H1 (cell line): ENCODE results near the gene C17orf113. TPM values are rescaled to one million over a fixed set of nuclear protein-coding genes. Genes with fewer than 3 reads are reported as not detected.

ENCODE experiments used
- CTCF ChIA-PET: fragments of 300-600 bp; sonication (Branson Sonifier 250); formaldehyde crosslinking; loops from one replicate; lab custom pipeline; 2021; ENCODE audit not compliant: partially characterized antibody; lab: Charles Lee
- POLR2A ChIA-PET: fragments of 300-600 bp; sonication (Branson Sonifier 250); formaldehyde crosslinking; loops from one replicate; lab custom pipeline; 2021; ENCODE audit warnings: inconsistent platforms; ENCODE audit not compliant: partially characterized antibody; lab: Charles Lee
- DNase-seq, 2 experiments: peaks; one replicate each; pipeline versions ENCODE4 v3.0.0 to v3.0.0-alpha.2; 2010 to 2022; ENCODE audit warnings: low spot score in 2 of 2, low read depth in 1 of 2, mixed read lengths in 1 of 2
- FAIRE-seq: peaks from 2 replicates; lab custom pipeline; 2011; peaks lifted over from hg19 to GRCh38; lab: Jason Lieb, UNC
- H2AFZ ChIP-seq: 2 replicates; pipeline ENCODE4 v1.8.1; 2012; ENCODE audit warnings: low read length, inconsistent platforms
- H2AK5ac ChIP-seq: 2 replicates; pipeline ENCODE4 v1.6.1; 2013; ENCODE audit warnings: low read depth, low read length
- H2BK120ac ChIP-seq: replicated peaks from 2 replicates; pipeline ENCODE3; 2013; ENCODE audit warnings: low read depth, low read length, inconsistent platforms
- H2BK12ac ChIP-seq: 2 replicates; pipeline ENCODE4 v1.6.1; 2013; ENCODE audit warnings: low read depth, low read length
- H2BK15ac ChIP-seq: 2 replicates; pipeline ENCODE4 v1.6.1; 2013; ENCODE audit warnings: low read length
- H2BK20ac ChIP-seq: 2 replicates; pipeline ENCODE4 v1.6.1; 2013; ENCODE audit warnings: low read length
- H2BK5ac ChIP-seq: 2 replicates; pipeline ENCODE4 v1.6.1; 2013; ENCODE audit warnings: low read depth, low read length
- H3K14ac ChIP-seq: 2 replicates; pipeline ENCODE4 v1.6.1; 2013; ENCODE audit warnings: inconsistent platforms; ENCODE audit not compliant: insufficient read length
- H3K18ac ChIP-seq: 2 replicates; pipeline ENCODE4 v1.6.1; 2013; ENCODE audit warnings: low read length; ENCODE audit errors: extremely low read depth
- H3K23ac ChIP-seq: 2 replicates; pipeline ENCODE4 v1.6.1; 2013; ENCODE audit warnings: inconsistent platforms; ENCODE audit not compliant: insufficient read length
- H3K23me2 ChIP-seq: 2 replicates; pipeline ENCODE4 v1.6.1; 2013; ENCODE audit warnings: low read depth, low read length
- H3K27ac ChIP-seq: 2 replicates; pipeline ENCODE4 v1.6.1; 2011; ENCODE audit warnings: low read depth, low read length, inconsistent platforms
- H3K27me3 ChIP-seq, 4 experiments: replicated peaks in 1 of 4; 1 replicate in 1 of 4; 2 replicates in 3 of 4; pipeline versions ENCODE4 v1.6.1 to v1.8.1; 2011 to 2013; ENCODE audit warnings: low read length in 3 of 4, mild to moderate bottlenecking in 3 of 4, inconsistent platforms in 2 of 4, mixed read lengths in 2 of 4, moderate library complexity in 1 of 4; ENCODE audit not compliant: control insufficient read depth in 3 of 4, insufficient read depth in 3 of 4; ENCODE audit errors: extremely low read depth in 1 of 4
- H3K36me3 ChIP-seq, 4 experiments: 2 replicates each; pipeline versions ENCODE4 v1.6.1 to v1.8.1; 2011 to 2013; ENCODE audit warnings: mild to moderate bottlenecking in 4 of 4, low read length in 3 of 4, moderate library complexity in 2 of 4, control low read depth in 1 of 4, inconsistent platforms in 1 of 4; ENCODE audit not compliant: insufficient read depth in 4 of 4, control insufficient read depth in 2 of 4
- H3K4ac ChIP-seq: replicated peaks from 2 replicates; pipeline ENCODE3; 2013; ENCODE audit warnings: low read length, low read depth, mixed read lengths, inconsistent platforms; ENCODE audit not compliant: insufficient read length
- H3K4me1 ChIP-seq, 4 experiments: replicated peaks in 1 of 4; 1 replicate in 1 of 4; 2 replicates in 3 of 4; pipeline versions ENCODE4 v1.6.1 to v1.8.1; 2011 to 2013; ENCODE audit warnings: low read length in 3 of 4, inconsistent platforms in 2 of 4, mixed read lengths in 1 of 4; ENCODE audit not compliant: insufficient read depth in 4 of 4, control insufficient read depth in 3 of 4
- H3K4me2 ChIP-seq, 2 experiments: 2 replicates each; pipeline versions ENCODE4 v1.6.1 to v1.8.1; 2011 to 2013; ENCODE audit warnings: low read depth in 2 of 2, low read length in 2 of 2, control low read depth in 1 of 2, inconsistent platforms in 1 of 2, mild to moderate bottlenecking in 1 of 2; ENCODE audit not compliant: insufficient read depth in 1 of 2
- H3K4me3 ChIP-seq, 4 experiments: fragments of 200-600, 300-600 bp in 1 of 4; sonication (generic), shearing (Covaris generic), sonication (Bioruptor Twin) in 1 of 4; 2 replicates each; pipeline versions ENCODE4 v1.5.1 to v1.8.1; 2011 to 2016; ENCODE audit warnings: low read length in 4 of 4, low read depth in 3 of 4, control low read depth in 2 of 4, inconsistent platforms in 2 of 4, mild to moderate bottlenecking in 2 of 4, mixed read lengths in 1 of 4, moderate library complexity in 1 of 4; ENCODE audit not compliant: insufficient read depth in 2 of 4; ENCODE audit errors: extremely low read depth in 1 of 4
- H3K56ac ChIP-seq: replicated peaks from 2 replicates; pipeline ENCODE3; 2013; ENCODE audit warnings: low read depth, mild to moderate bottlenecking, mixed read lengths, low read length, inconsistent platforms; ENCODE audit not compliant: insufficient read length
- H3K79me1 ChIP-seq: 2 replicates; pipeline ENCODE4 v1.6.1; 2013; ENCODE audit warnings: low read depth, low read length, control low read depth
- H3K79me2 ChIP-seq, 2 experiments: 2 replicates each; pipeline versions ENCODE4 v1.6.1 to v1.8.1; 2012 to 2013; ENCODE audit warnings: low read length in 2 of 2, mild to moderate bottlenecking in 2 of 2, inconsistent platforms in 1 of 2; ENCODE audit not compliant: insufficient read depth in 2 of 2, control insufficient read depth in 1 of 2
- H3K9ac ChIP-seq, 4 experiments: replicated peaks in 1 of 4; 1 replicate in 1 of 4; 2 replicates in 3 of 4; pipeline versions ENCODE4 v1.6.1 to v1.8.1; 2011 to 2013; ENCODE audit warnings: low read depth in 3 of 4, low read length in 3 of 4, control low read depth in 2 of 4, mild to moderate bottlenecking in 2 of 4, moderate library complexity in 2 of 4, inconsistent platforms in 1 of 4; ENCODE audit errors: extremely low read depth in 1 of 4
- H3K9me3 ChIP-seq, 2 experiments: 2 replicates each; pipeline versions ENCODE4 v1.6.1 to v1.8.1; 2012 to 2013; ENCODE audit warnings: mild to moderate bottlenecking in 2 of 2, moderate library complexity in 2 of 2, control low read depth in 1 of 2, inconsistent platforms in 1 of 2, low read depth in 1 of 2, low read length in 1 of 2, mixed read lengths in 1 of 2; ENCODE audit not compliant: insufficient read depth in 2 of 2
- H4K20me1 ChIP-seq, 2 experiments: replicated peaks in 1 of 2; 2 replicates each; pipeline versions ENCODE3 to v1.8.1; 2011 to 2013; ENCODE audit warnings: inconsistent platforms in 2 of 2, low read length in 2 of 2, mild to moderate bottlenecking in 1 of 2; ENCODE audit not compliant: insufficient read depth in 2 of 2, control insufficient read depth in 1 of 2
- H4K5ac ChIP-seq: 2 replicates; pipeline ENCODE4 v1.6.1; 2013; ENCODE audit warnings: low read length, low read depth, mixed read lengths, inconsistent platforms; ENCODE audit not compliant: insufficient read length
- H4K8ac ChIP-seq: 2 replicates; pipeline ENCODE4 v1.8.0; 2013; ENCODE audit warnings: mild to moderate bottlenecking, moderate library complexity, low read length, inconsistent platforms; ENCODE audit not compliant: insufficient read depth; ENCODE audit errors: extremely low read depth
- H4K91ac ChIP-seq: replicated peaks from 2 replicates; pipeline ENCODE3; 2013; ENCODE audit warnings: low read length, mixed read lengths, inconsistent platforms; ENCODE audit not compliant: insufficient read length
- ASH2L ChIP-seq: fragments of 200-600, 300-600 bp; sonication (generic); IDR thresholded peaks from one replicate; pipeline ENCODE4 v1.7.1; 2017; ENCODE audit warnings: low read length
- CBX8 ChIP-seq: fragments of 300-800, 300-1000 bp; sonication (generic); IDR thresholded peaks from 2 replicates; pipeline ENCODE4 v1.7.1; 2016; ENCODE audit warnings: low read depth, low read length, borderline replicate concordance
- CEBPB ChIP-seq: IDR thresholded peaks from 2 replicates; pipeline ENCODE4 v1.6.1; 2012; ENCODE audit warnings: low read depth, low read length
- CHD2 ChIP-seq: IDR thresholded peaks from 2 replicates; pipeline ENCODE4 v1.6.1; 2012; ENCODE audit warnings: low read length, improper control_type of control experiment
- CREB1 ChIP-seq: IDR thresholded peaks from 2 replicates; pipeline ENCODE4 v1.6.1; 2012; ENCODE audit warnings: inconsistent platforms
- GTF2F1 ChIP-seq: IDR thresholded peaks from 2 replicates; pipeline ENCODE4 v1.6.1; 2012; ENCODE audit warnings: low read depth, low read length, improper control_type of control experiment, borderline replicate concordance
- KDM1A ChIP-seq: fragments of 200-600, 300-600 bp; sonication (generic); IDR thresholded peaks from 2 replicates; pipeline ENCODE4 v1.7.1; 2016; ENCODE audit warnings: mild to moderate bottlenecking, low read length, borderline replicate concordance
- MAX ChIP-seq: IDR thresholded peaks from 2 replicates; pipeline ENCODE4 v1.6.1; 2012; ENCODE audit warnings: inconsistent platforms
- POLR2AphosphoS5 ChIP-seq: IDR thresholded peaks from 2 replicates; pipeline ENCODE4 v1.6.1; 2011; ENCODE audit warnings: low read depth, low read length
- RAD21 ChIP-seq, 2 experiments: IDR thresholded peaks in 1 of 2; conservative IDR thresholded peaks in 1 of 2; 2 replicates each; pipeline ENCODE4 v1.6.1; 2011; ENCODE audit warnings: low read depth in 2 of 2, low read length in 2 of 2, improper control_type of control experiment in 1 of 2, inconsistent platforms in 1 of 2, mild to moderate bottlenecking in 1 of 2, moderate library complexity in 1 of 2
- SP2 ChIP-seq: IDR thresholded peaks from 2 replicates; pipeline ENCODE4 v1.6.1; 2012; ENCODE audit warnings: mild to moderate bottlenecking, low read length, inconsistent platforms
- SP4 ChIP-seq: IDR thresholded peaks from 2 replicates; pipeline ENCODE4 v1.6.1; 2012; ENCODE audit warnings: low read length, inconsistent platforms
- SRF ChIP-seq: IDR thresholded peaks from 2 replicates; pipeline ENCODE4 v1.6.1; 2011; ENCODE audit warnings: mild to moderate bottlenecking, low read depth, low read length, moderate library complexity
- SUZ12 ChIP-seq: fragments of 200-600 bp; sonication (generic); IDR thresholded peaks from 2 replicates; pipeline ENCODE4 v1.6.1; 2012; ENCODE audit warnings: mild to moderate bottlenecking, inconsistent platforms, low read length, moderate library complexity, mixed read lengths
- TEAD4 ChIP-seq: IDR thresholded peaks from 2 replicates; pipeline ENCODE4 v1.6.1; 2012; ENCODE audit warnings: low read depth, low read length, inconsistent platforms, mixed read lengths
- whole genome bisulfite sequencing, 2 experiments: shearing (Covaris generic) in 1 of 2; methylation state at CpG; one replicate each; pipeline versions ENCODE4 v1.1.6 to v1.1.7; 2013 to 2015; ENCODE audit warnings: low lambda C conversion rate in 2 of 2, mixed read lengths in 2 of 2, inconsistent platforms in 1 of 2, low coverage in 1 of 2, missing lambda C conversion rate in 1 of 2; ENCODE audit not compliant: insufficient replicate concordance in 2 of 2, insufficient coverage in 1 of 2, insufficient read length in 1 of 2; ENCODE audit errors: extremely low coverage in 1 of 2, missing lambda C conversion rate in 1 of 2; 5-methylcytosine and 5-hydroxymethylcytosine counted together
- polyA plus RNA-seq, 7 experiments: library from polyadenylated mRNA; depleted of rRNA in 3 of 7; stranded (reverse) in 5 of 7; unstranded in 2 of 7; fragments of >200 nt in 5 of 7; fragments of 200-250 nt in 2 of 7; gene quantifications; 1 replicate in 5 of 7; 2 replicates in 1 of 7; 4 replicates in 1 of 7; pipeline versions ENCODE4 v1.2.1 to v1.2.3, GENCODE V29; 2011 to 2013; ENCODE audit warnings: missing spikeins in 2 of 7, mixed read lengths in 2 of 7
- total RNA-seq: library from RNA; stranded (reverse); fragmentation: NEBNext Ultra II Directional; extraction: Animal tissue kit (Norgen Biotek cat#: 25700); gene quantifications from 2 replicates; pipeline ENCODE4 v1.2.1, GENCODE V29; 2021

Gene C17orf113
- total and polyA plus RNA-seq, 2 of the 8 experiments (the other 6 are each of a cell fraction or from before 2014, with no cell fraction given) = 1.0 to 1.4 TPM

- no peak overlapping the region for H2BK5ac ChIP-seq
- H3K23ac ChIP-seq = no peak overlapping the region
- H2BK12ac ChIP-seq = no peak overlapping the region
- no peak overlapping the region for H3K4me3 ChIP-seq
- no peaks in the 10 kb centered on the region for H3K27me3 ChIP-seq
- 95% methylated on average over 9 of the region's 9 CpGs; no CpG with 5 or more reads in 1 of the 2 experiments for WGBS, 2 experiments
- no peak overlapping the region for H3K56ac ChIP-seq
- H4K91ac ChIP-seq = no peak overlapping the region
- no peak overlapping the region for H4K8ac ChIP-seq
- FAIRE-seq = no peak
- no peak overlapping the region for H3K14ac ChIP-seq
- no peaks in the 10 kb centered on the region for H4K20me1 ChIP-seq
- no peaks in the 10 kb centered on the region for H3K79me1 ChIP-seq
- H3K18ac ChIP-seq = no peak overlapping the region
- no peaks in the 10 kb centered on the region for H3K9me3 ChIP-seq
- TF ChIP-seq MAX = no peak
- no peak for TF ChIP-seq SUZ12
- no peak for TF ChIP-seq GTF2F1
- no peak for TF ChIP-seq SRF
- no peak for TF ChIP-seq SP2
- no peak for TF ChIP-seq KDM1A
- TF ChIP-seq CBX8 = no peak
- no peak for TF ChIP-seq RAD21 (IDR thresholded peaks at IDR 0.05 in 1 of 2, conservative IDR thresholded peaks at IDR 0.05 in 1 of 2; ENCODE audit: low read depth in 2 of 2, low read length in 2 of 2)
- TF ChIP-seq TEAD4 = no peak
- TF ChIP-seq SP4 = no peak
- TF ChIP-seq CREB1 = no peak
- no peak for TF ChIP-seq ASH2L
- no peak for TF ChIP-seq CEBPB
- TF ChIP-seq CHD2 = no peak
- TF ChIP-seq POLR2AphosphoS5 = no peak
- H3K27ac ChIP-seq = no peak overlapping the region
- no peaks in the 10 kb centered on the region for H3K79me2 ChIP-seq
- H3K9ac ChIP-seq = no peak overlapping the region
- peak overlapping the region; percentile 93; the same call in 1 of the 2 replicates for H2AK5ac ChIP-seq
- no peaks in the 10 kb centered on the region for H3K23me2 ChIP-seq
- H2AFZ ChIP-seq = no peak overlapping the region
- no peak overlapping the region for H2BK15ac ChIP-seq
- no peak overlapping the region for H3K4me2 ChIP-seq
- no peaks in the 10 kb centered on the region for H3K36me3 ChIP-seq
- ChIA-PET CTCF (interaction anchor here (0.5 to 1.2 kb wide), 6 partner anchors 10 to 21 kb away, joined by 3 to 8 read pairs (median 4); no protein-coding TSS in a partner anchor), POLR2A (interaction anchor here (0.6 to 1.4 kb wide), 2 partner anchors 10 to 12 kb away, joined by 3 read pairs; no protein-coding TSS in a partner anchor)
- H3K4ac ChIP-seq = no peak overlapping the region
- H4K5ac ChIP-seq = no peak overlapping the region
- H2BK120ac ChIP-seq = no peak overlapping the region
- peaks cover 0 to 4% (median 3%) of the 10 kb centered on the region in 4 experiments; a peak in 3 of 7 replicates for H3K4me1 ChIP-seq
- H2BK20ac ChIP-seq = no peak overlapping the region
- no peak for DNase-seq
These were observed 31.2 kb upstream of the C17orf113 start for GRCh38 chr17:42081516-42082129.
